Measurements from ENCODE around the gene RGS4. TPM values are rescaled to one million over a fixed set of nuclear protein-coding genes. Genes with fewer than 3 reads are reported as not detected.

The RGS4 gene
- total RNA-seq, 1 experiment from 2014 or later: 0.21 TPM

GRCh38 chr1:163106364-163106987, 37.3 kb downstream of the RGS4 start:
- TF ChIP-seq, protein P1, sequence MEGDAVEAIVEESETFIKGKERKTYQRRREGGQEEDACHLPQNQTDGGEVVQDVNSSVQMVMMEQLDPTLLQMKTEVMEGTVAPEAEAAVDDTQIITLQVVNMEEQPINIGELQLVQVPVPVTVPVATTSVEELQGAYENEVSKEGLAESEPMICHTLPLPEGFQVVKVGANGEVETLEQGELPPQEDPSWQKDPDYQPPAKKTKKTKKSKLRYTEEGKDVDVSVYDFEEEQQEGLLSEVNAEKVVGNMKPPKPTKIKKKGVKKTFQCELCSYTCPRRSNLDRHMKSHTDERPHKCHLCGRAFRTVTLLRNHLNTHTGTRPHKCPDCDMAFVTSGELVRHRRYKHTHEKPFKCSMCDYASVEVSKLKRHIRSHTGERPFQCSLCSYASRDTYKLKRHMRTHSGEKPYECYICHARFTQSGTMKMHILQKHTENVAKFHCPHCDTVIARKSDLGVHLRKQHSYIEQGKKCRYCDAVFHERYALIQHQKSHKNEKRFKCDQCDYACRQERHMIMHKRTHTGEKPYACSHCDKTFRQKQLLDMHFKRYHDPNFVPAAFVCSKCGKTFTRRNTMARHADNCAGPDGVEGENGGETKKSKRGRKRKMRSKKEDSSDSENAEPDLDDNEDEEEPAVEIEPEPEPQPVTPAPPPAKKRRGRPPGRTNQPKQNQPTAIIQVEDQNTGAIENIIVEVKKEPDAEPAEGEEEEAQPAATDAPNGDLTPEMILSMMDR (IDR thresholded peaks at IDR 0.05; ENCODE audit: unreplicated experiment): no peak

GRCh38 chr1:163107655-163108054, 38.5 kb downstream of the RGS4 start:
- no peaks in the 10 kb centered on the region for H3K27me3 Mint-ChIP-seq (ENCODE audit: unreplicated experiment)

More at GRCh38 chr1:163106364-163106987, 37.3 kb downstream of the RGS4 start:
- Mint-ChIP-seq H3K27ac (ENCODE audit: unreplicated experiment) (no peak overlapping the region), H3K4me1 (ENCODE audit: low read depth, unreplicated experiment) (no peaks in the 10 kb centered on the region), H3K4me3 (ENCODE audit: low read depth, unreplicated experiment) (no peak overlapping the region), H3K9me3 (ENCODE audit: low read depth, unreplicated experiment) (peaks cover 3% of the 10 kb centered on the region), H3K27me3 (ENCODE audit: unreplicated experiment) (no peaks in the 10 kb centered on the region), H3K36me3 (ENCODE audit: insufficient read depth, unreplicated experiment) (no peaks in the 10 kb centered on the region)
- BruUV-seq (replicated peaks): no TSS peak
- no peak for DNase-seq
- intact Hi-C loops (cut with micrococcal nuclease; ENCODE audit: unreplicated experiment): no loop called here
- CTCF ChIA-PET: no interaction called here

DNA sequence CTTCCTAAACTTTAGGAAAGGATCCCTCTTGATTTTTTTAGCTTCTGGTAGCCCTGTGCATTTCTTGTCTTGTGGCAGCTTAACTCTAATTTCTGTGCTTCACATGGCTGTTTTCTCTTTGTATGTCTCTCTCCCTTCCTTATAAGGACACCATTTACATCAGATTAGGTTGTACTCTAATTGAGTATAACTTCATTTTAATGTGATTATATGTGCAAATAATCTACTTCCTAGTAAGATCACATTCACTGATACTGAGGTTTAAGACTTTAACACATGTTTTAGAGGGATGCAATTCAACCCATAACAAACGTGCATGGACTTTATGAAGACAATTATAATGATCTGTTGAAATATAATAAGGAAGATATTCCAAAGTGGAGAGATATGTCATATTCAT, 46.7 kb downstream of the RGS4 start:
- intact Hi-C loops (cut with micrococcal nuclease; ENCODE audit: unreplicated experiment): no loop called here
- H3K4me1 Mint-ChIP-seq (ENCODE audit: low read depth, unreplicated experiment): no peaks in the 10 kb centered on the region
- no peaks in the 10 kb centered on the region for H3K9me3 Mint-ChIP-seq (ENCODE audit: low read depth, unreplicated experiment)
- CTCF ChIA-PET: no interaction called here
- BruUV-seq (replicated peaks): no TSS peak
- H3K27ac Mint-ChIP-seq (ENCODE audit: unreplicated experiment): no peak overlapping the region
- H3K27me3 Mint-ChIP-seq (ENCODE audit: unreplicated experiment): no peaks in the 10 kb centered on the region
- TF ChIP-seq, protein P1 (IDR thresholded peaks at IDR 0.05; ENCODE audit: unreplicated experiment): no peak
- no peak for DNase-seq
- H3K36me3 Mint-ChIP-seq (ENCODE audit: insufficient read depth, unreplicated experiment): no peaks in the 10 kb centered on the region
- no peak overlapping the region for H3K4me3 Mint-ChIP-seq (ENCODE audit: low read depth, unreplicated experiment)

More at GRCh38 chr1:163107655-163108054, 38.5 kb downstream of the RGS4 start:
- no TSS peak for BruUV-seq (replicated peaks)
- no peak for DNase-seq
- H3K4me3 Mint-ChIP-seq (ENCODE audit: low read depth, unreplicated experiment): no peak overlapping the region
- CTCF ChIA-PET: no interaction called here
- no peaks in the 10 kb centered on the region for H3K4me1 Mint-ChIP-seq (ENCODE audit: low read depth, unreplicated experiment)
- intact Hi-C loops (cut with micrococcal nuclease; ENCODE audit: unreplicated experiment): no loop called here
- H3K27ac Mint-ChIP-seq (ENCODE audit: unreplicated experiment): no peak overlapping the region
- TF ChIP-seq, protein P1 (IDR thresholded peaks at IDR 0.05; ENCODE audit: unreplicated experiment): no peak
- peaks cover 3% of the 10 kb centered on the region for H3K9me3 Mint-ChIP-seq (ENCODE audit: low read depth, unreplicated experiment)
- no peaks in the 10 kb centered on the region for H3K36me3 Mint-ChIP-seq (ENCODE audit: insufficient read depth, unreplicated experiment)

GRCh38 chr1:163119707-163120106, 50.5 kb downstream of the RGS4 start:
- Mint-ChIP-seq H3K36me3 (ENCODE audit: insufficient read depth, unreplicated experiment) (no peaks in the 10 kb centered on the region), H3K27ac (ENCODE audit: unreplicated experiment) (no peak overlapping the region), H3K4me3 (ENCODE audit: low read depth, unreplicated experiment) (no peak overlapping the region), H3K4me1 (ENCODE audit: low read depth, unreplicated experiment) (no peaks in the 10 kb centered on the region), H3K9me3 (ENCODE audit: low read depth, unreplicated experiment) (no peaks in the 10 kb centered on the region), H3K27me3 (ENCODE audit: unreplicated experiment) (no peaks in the 10 kb centered on the region)
- TF ChIP-seq, protein P1 (IDR thresholded peaks at IDR 0.05; ENCODE audit: unreplicated experiment): no peak
- CTCF ChIA-PET: no interaction called here
- DNase-seq: no peak
- BruUV-seq (replicated peaks): no TSS peak
- intact Hi-C loops (cut with micrococcal nuclease; ENCODE audit: unreplicated experiment): no loop called here
